Gastrocnemius medialis (tissue), 4 donors: Measurements from ENCODE around the gene AJUBA. TPM values are rescaled to one million over a fixed set of nuclear protein-coding genes. Genes with fewer than 3 reads are reported as not detected.

Experiments used
- ATAC-seq, 2 donors: fragments of 150-250 bp; one replicate each; pipeline ENCODE4 v1.9.1; 2016
- DNase-seq, 2 donors: peaks; one replicate each; pipeline ENCODE4 v3.0.0-alpha.2; 2019
- H3K27ac ChIP-seq, 4 donors: fragments of 200-600 bp; sonication (generic); 1 replicate in 1 of 4; 2 replicates in 3 of 4; pipeline ENCODE4 v1.5.1; 2016 to 2018; ENCODE audit warnings: mild to moderate bottlenecking in 2 of 4, moderate library complexity in 1 of 4
- H3K27me3 ChIP-seq, 3 donors: fragments of 200-600 bp; sonication (generic) in 2 of 3; 1 replicate in 1 of 3; 2 replicates in 2 of 3; pipeline versions ENCODE4 v1.5.1 to v1.6.0; 2016 to 2019; ENCODE audit warnings: mild to moderate bottlenecking in 1 of 3, moderate library complexity in 1 of 3
- H3K36me3 ChIP-seq, 2 donors: fragments of 200-600 bp; sonication (generic) in 1 of 2; one replicate each; pipeline ENCODE4 v1.5.1; 2017 to 2018
- H3K4me1 ChIP-seq, 2 donors: fragments of 200-600 bp; sonication (generic) in 1 of 2; one replicate each; pipeline ENCODE4 v1.5.1; 2016 to 2017; ENCODE audit warnings: mild to moderate bottlenecking in 2 of 2
- H3K4me3 ChIP-seq, 4 donors: fragments of 200-600 bp; sonication (generic) in 3 of 4; 1 replicate in 1 of 4; 2 replicates in 3 of 4; pipeline ENCODE4 v1.5.1; 2016 to 2019; ENCODE audit warnings: mild to moderate bottlenecking in 2 of 4
- H3K9me3 ChIP-seq, 3 donors: fragments of 200-600 bp; sonication (generic) in 2 of 3; 1 replicate in 1 of 3; 2 replicates in 2 of 3; pipeline ENCODE4 v1.5.1; 2016 to 2019
- CTCF ChIP-seq, 5 experiments: fragments of 450-650 bp in 3 of 5; fragments of 200-600 bp in 2 of 5; sonication (generic) in 2 of 5; IDR thresholded peaks in 4 of 5; conservative IDR thresholded peaks in 1 of 5; 1 replicate in 4 of 5; 2 replicates in 1 of 5; pipeline ENCODE4 v1.5.1; 2016 to 2019; ENCODE audit warnings: antibody characterized with exemption in 5 of 5, mild to moderate bottlenecking in 3 of 5, moderate library complexity in 3 of 5
- POLR2A ChIP-seq, 2 donors: fragments of 450-650 bp; IDR thresholded peaks; one replicate each; pipeline ENCODE4 v1.6.1; 2017; ENCODE audit warnings: antibody characterized with exemption in 2 of 2, mild to moderate bottlenecking in 2 of 2, moderate library complexity in 2 of 2
- in situ Hi-C, 4 donors: fragments of 200-750 bp; cut with MboI; loops; one replicate each; pipeline versions ENCODE4 v1.15.0 to v1.8.0; 2017; ENCODE audit warnings: low sequenced_read_pairs in 4 of 4
- intact Hi-C: fragments of 100-400 bp; cut with DNase I; formaldehyde crosslinking; loops from one replicate; pipeline ENCODE4 v1.15.1; 2023; ENCODE audit warnings: low total_unique reads
- total RNA-seq, 4 donors: library from RNA; depleted of rRNA; stranded (reverse); fragments of >200 nt; gene quantifications; one replicate each; pipeline versions ENCODE4 v1.1.0 to v1.2.3, GENCODE V29; 2016

AJUBA gene
- total RNA-seq, 4 donors from 2014 or later: 0.46 to 5.0 (median 1.9) TPM

- no peak overlapping the region for H3K4me3 ChIP-seq
- DNase-seq: no peak
- no peak overlapping the region for H3K27ac ChIP-seq
- ATAC-seq: no peak
- no peak for TF ChIP-seq CTCF (IDR thresholded peaks at IDR 0.05 in 4 of 5, conservative IDR thresholded peaks at IDR 0.05 in 1 of 5)
- TF ChIP-seq POLR2A (IDR thresholded peaks at IDR 0.05): no peak
- H3K36me3 ChIP-seq: no peaks in the 10 kb centered on the region
- H3K27me3 ChIP-seq: no peaks in the 10 kb centered on the region
- in situ Hi-C loops: no loop called here
- H3K4me1 ChIP-seq: peaks cover 4 to 11% of the 10 kb centered on the region in 2 donors
- intact Hi-C loops: no loop called here
- H3K9me3 ChIP-seq: no peaks in the 10 kb centered on the region
Measured at GRCh38 chr14:23002592-23002991, 20.2 kb upstream of the AJUBA start.

DNA sequence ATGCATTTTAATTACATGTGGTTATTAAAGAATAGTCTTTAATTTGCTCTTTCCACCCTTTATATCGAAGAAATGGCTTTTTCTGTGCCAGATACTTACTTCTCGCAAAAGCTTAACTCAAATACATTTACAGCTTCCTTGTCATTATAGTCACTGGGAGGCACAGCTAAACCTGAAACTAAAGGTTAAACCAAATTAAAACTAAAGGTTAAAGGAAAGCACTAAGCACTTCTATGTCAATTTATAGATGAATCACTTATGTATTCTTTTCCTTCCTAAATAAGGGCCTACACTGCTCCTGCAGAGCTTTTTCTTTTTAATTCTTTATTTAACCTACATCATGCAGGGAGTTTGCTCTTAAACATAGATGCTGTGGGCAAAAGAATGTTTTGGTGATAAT, 18.5 kb upstream of the AJUBA start:
- in situ Hi-C loops: no loop called here
- ATAC-seq: no peak
- H3K4me3 ChIP-seq: no peak overlapping the region

DNA sequence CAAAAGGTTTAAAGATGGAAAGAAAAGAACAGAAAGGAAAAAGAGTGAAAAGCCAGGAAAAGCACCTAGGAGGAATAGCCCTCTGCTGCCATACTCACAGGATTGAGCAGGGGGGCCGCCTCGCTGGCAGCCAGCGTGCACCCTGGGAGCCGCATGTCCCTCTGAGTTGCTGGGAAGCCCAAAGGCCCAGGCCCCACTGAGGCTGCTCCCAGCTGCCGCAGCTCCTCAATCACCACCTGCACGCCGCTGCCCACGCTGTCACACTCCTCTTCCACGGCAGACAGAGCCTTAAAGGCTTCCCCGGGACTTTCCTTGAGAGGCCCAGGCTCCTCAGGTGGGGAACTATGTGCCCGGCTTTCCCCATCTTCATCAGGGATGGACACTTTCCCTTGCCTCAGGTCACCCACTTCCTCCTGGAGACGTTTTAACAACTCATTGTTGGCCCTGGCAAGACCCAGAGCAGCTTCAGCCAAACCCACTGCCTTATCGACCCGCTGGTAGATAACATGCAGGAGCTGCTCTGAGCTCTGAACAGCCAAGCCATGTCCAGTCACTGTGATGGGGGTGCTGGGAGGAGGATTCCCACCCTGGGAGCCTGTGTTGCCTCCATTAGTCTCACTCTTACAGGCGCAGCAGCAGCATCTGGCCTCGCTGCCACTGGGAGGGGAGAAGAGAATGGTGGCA, 16.1 kb upstream of the AJUBA start:
- ATAC-seq: no peak
- H3K27me3 ChIP-seq: no peaks in the 10 kb centered on the region
- in situ Hi-C loops (no loop called here), intact Hi-C loops (no loop called here)
- no peak overlapping the region for H3K4me3 ChIP-seq
- H3K36me3 ChIP-seq: no peaks in the 10 kb centered on the region
- H3K27ac ChIP-seq: no peak overlapping the region
- no peaks in the 10 kb centered on the region for H3K4me1 ChIP-seq
- TF ChIP-seq CTCF (IDR thresholded peaks at IDR 0.05 in 4 of 5, conservative IDR thresholded peaks at IDR 0.05 in 1 of 5) (no peak), POLR2A (IDR thresholded peaks at IDR 0.05) (no peak)
- no peak for DNase-seq
- H3K9me3 ChIP-seq: no peaks in the 10 kb centered on the region

More for the DNA sequence above, 18.5 kb upstream of the AJUBA start:
- no peaks in the 10 kb centered on the region for H3K9me3 ChIP-seq
- H3K4me1 ChIP-seq: peaks cover 0 to 4% of the 10 kb centered on the region in 2 donors
- H3K27ac ChIP-seq: no peak overlapping the region
- intact Hi-C loops: no loop called here
- TF ChIP-seq CTCF (IDR thresholded peaks at IDR 0.05 in 4 of 5, conservative IDR thresholded peaks at IDR 0.05 in 1 of 5) (no peak), POLR2A (IDR thresholded peaks at IDR 0.05) (no peak)
- H3K27me3 ChIP-seq: no peaks in the 10 kb centered on the region
- no peaks in the 10 kb centered on the region for H3K36me3 ChIP-seq
- no peak for DNase-seq

DNA sequence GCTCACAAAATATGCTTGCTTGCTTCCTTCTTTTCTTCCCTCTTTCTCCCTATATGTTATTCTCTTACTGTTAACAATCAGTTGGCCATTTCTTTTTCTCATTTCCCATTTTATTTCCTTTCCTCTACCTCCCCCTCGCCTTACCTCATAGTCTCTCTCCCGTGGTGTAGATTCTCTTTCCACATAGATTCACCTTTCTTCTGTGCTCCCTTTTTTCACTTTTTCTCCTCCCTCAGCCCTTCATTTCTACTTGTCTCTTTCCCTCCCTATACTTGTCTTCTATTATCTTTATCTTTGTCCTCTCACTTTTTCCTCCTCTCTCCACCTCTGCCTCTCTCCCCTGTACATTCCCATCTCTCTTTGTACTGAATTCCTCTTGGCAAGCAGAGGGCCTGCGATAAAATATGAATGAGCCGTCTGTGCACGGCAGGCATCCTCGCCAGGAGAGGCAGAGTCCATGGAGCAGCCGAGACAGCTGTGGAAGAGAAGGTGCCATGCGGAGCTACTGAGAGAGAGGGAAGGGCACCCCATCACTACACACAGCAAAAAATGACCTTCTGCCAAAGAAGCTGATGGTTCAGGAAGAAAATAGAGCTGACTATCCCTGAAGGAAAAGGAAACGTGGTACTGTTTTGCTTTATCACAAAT, 15.4 kb upstream of the AJUBA start:
- in situ Hi-C loops (no loop called here), intact Hi-C loops (no loop called here)
- DNase-seq (no peak), ATAC-seq (no peak)
- no peaks in the 10 kb centered on the region for H3K27me3 ChIP-seq
- no peak overlapping the region for H3K27ac ChIP-seq
- no peaks in the 10 kb centered on the region for H3K4me1 ChIP-seq
- no peak overlapping the region for H3K4me3 ChIP-seq
- TF ChIP-seq CTCF (IDR thresholded peaks at IDR 0.05 in 4 of 5, conservative IDR thresholded peaks at IDR 0.05 in 1 of 5) (no peak), POLR2A (IDR thresholded peaks at IDR 0.05) (no peak)
- no peaks in the 10 kb centered on the region for H3K9me3 ChIP-seq
- H3K36me3 ChIP-seq: no peaks in the 10 kb centered on the region
